Type B pancreatic cell (in vitro differentiated cells): ENCODE data around the gene NPC1L1. TPM values are rescaled to one million over a fixed set of nuclear protein-coding genes. Genes with fewer than 3 reads are reported as not detected.
"Not testable (repeated sequence)": the region's sequence is repeated elsewhere in the genome, so short reads cannot be mapped to it uniquely, and the experiment has no call there.

Experiments used
- DNase-seq: peaks from one replicate; pipeline ENCODE4 v3.0.0; 2021; ENCODE audit warnings: mixed read lengths; ENCODE audit not compliant: unreplicated experiment; ENCODE audit errors: extremely low spot score
- H3K27ac Mint-ChIP-seq: 2 replicates; pipeline ENCODE4 v1.8.0; 2021; ENCODE audit warnings: mild to moderate bottlenecking, mixed read lengths
- H3K27me3 Mint-ChIP-seq: 2 replicates; pipeline ENCODE4 v1.8.0; 2021; ENCODE audit warnings: mixed read lengths
- H3K36me3 Mint-ChIP-seq: 2 replicates; pipeline ENCODE4 v1.8.0; 2021; ENCODE audit warnings: mixed read lengths
- H3K4me1 Mint-ChIP-seq: one replicate; pipeline ENCODE4 v1.8.0; 2021; ENCODE audit warnings: mixed read lengths; ENCODE audit not compliant: unreplicated experiment
- H3K4me3 Mint-ChIP-seq: 2 replicates; pipeline ENCODE4 v1.8.0; 2021; ENCODE audit warnings: mild to moderate bottlenecking, mixed read lengths
- H3K9me3 Mint-ChIP-seq: 2 replicates; pipeline ENCODE4 v1.8.0; 2021; ENCODE audit warnings: mixed read lengths
- total RNA-seq: library from RNA; stranded (reverse); gene quantifications from 2 replicates; pipeline ENCODE4 v1.2.1, GENCODE V29; 2021; ENCODE audit warnings: low replicate concordance
- TF ChIP-seq, protein P1 (sequence below): fragments of 200-600 bp; sonication (generic); conservative IDR thresholded peaks from 2 replicates; pipeline ENCODE4 v1.5.0; 2021; ENCODE audit warnings: antibody characterized with exemption, mild to moderate bottlenecking

Gene NPC1L1
- total RNA-seq, 1 donor from 2014 or later, result 8.8 TPM

- no peak overlapping the region for H3K27ac Mint-ChIP-seq
- H3K27me3 Mint-ChIP-seq, result peaks cover 15% of the 10 kb centered on the region
- TF ChIP-seq, protein P1, sequence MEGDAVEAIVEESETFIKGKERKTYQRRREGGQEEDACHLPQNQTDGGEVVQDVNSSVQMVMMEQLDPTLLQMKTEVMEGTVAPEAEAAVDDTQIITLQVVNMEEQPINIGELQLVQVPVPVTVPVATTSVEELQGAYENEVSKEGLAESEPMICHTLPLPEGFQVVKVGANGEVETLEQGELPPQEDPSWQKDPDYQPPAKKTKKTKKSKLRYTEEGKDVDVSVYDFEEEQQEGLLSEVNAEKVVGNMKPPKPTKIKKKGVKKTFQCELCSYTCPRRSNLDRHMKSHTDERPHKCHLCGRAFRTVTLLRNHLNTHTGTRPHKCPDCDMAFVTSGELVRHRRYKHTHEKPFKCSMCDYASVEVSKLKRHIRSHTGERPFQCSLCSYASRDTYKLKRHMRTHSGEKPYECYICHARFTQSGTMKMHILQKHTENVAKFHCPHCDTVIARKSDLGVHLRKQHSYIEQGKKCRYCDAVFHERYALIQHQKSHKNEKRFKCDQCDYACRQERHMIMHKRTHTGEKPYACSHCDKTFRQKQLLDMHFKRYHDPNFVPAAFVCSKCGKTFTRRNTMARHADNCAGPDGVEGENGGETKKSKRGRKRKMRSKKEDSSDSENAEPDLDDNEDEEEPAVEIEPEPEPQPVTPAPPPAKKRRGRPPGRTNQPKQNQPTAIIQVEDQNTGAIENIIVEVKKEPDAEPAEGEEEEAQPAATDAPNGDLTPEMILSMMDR, result no peak
- peaks cover under 1% of the 10 kb centered on the region for H3K9me3 Mint-ChIP-seq
- no peaks in the 10 kb centered on the region for H3K36me3 Mint-ChIP-seq
- peak; percentile 47 for DNase-seq
- no peaks in the 10 kb centered on the region for H3K4me1 Mint-ChIP-seq
- no peak overlapping the region for H3K4me3 Mint-ChIP-seq
These were observed 29.2 kb downstream of the NPC1L1 start for GRCh38 chr7:44511863-44512468.

DNA sequence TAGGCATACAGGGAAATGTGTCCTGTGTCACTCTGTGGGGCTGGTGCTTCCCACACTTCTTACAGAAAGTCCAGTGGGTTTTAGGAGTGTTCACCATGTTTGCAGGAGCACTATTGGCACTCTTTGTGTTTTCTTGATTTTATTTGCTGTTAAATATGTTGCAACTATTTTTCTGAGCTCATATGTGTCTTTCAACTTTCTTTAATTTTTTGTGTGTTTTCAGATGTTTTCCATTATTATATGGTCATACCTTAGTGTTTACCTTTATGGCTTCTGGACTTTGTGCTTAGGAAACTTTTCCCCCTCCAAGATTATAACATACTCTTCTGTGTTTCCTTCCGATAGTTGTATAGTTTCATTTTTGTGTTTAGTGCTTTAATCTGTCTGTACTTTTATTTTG, 29.9 kb downstream of the NPC1L1 start:
- H3K27ac Mint-ChIP-seq, result no peak overlapping the region
- TF ChIP-seq, protein P1, result no peak
- peaks cover 5% of the 10 kb centered on the region for H3K9me3 Mint-ChIP-seq
- H3K27me3 Mint-ChIP-seq, result peaks cover 22% of the 10 kb centered on the region
- no peaks in the 10 kb centered on the region for H3K36me3 Mint-ChIP-seq
- H3K4me1 Mint-ChIP-seq, result no peaks in the 10 kb centered on the region
- no peak for DNase-seq
- H3K4me3 Mint-ChIP-seq, result no peak overlapping the region

DNA sequence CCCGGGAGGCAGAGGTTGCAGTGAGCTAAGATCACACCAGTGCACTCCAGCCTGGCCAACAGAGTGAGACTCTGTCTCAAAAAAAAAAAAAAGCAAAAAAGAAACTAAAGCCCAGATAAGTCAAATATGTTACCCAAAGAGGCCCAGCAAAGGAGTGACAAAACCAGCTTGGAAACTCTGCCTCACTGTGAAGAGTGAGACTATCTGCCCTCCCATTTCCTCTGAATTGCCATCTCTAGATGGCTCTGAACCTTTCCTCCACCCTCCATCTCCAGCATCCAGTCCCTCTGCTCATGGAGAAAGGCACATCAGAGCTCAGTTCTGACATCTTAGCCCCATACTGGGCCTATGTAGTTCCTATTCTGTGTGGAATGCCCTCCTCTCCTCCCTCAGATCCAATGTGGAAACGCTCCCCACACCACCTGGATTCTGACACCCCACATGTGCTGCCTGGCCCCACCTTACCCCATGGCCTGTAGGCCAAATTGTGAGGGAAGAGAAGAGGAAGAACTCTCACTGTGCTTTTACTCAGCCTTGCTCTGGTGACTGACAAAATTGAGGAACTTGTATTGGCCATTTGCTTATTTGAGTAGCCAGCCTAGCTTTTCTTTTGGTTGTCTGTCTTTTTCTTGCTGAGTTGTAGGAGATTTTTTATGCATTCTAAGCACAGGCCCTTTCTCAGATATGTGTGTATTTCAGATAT, 32.7 kb downstream of the NPC1L1 start:
- H3K36me3 Mint-ChIP-seq, result no peaks in the 10 kb centered on the region
- peaks cover 5% of the 10 kb centered on the region for H3K9me3 Mint-ChIP-seq
- DNase-seq, result no peak
- H3K27me3 Mint-ChIP-seq, result peaks cover 32% of the 10 kb centered on the region
- no peaks in the 10 kb centered on the region for H3K4me1 Mint-ChIP-seq
- TF ChIP-seq, protein P1, result no peak
- no peak overlapping the region for H3K27ac Mint-ChIP-seq
- H3K4me3 Mint-ChIP-seq, result no peak overlapping the region

DNA sequence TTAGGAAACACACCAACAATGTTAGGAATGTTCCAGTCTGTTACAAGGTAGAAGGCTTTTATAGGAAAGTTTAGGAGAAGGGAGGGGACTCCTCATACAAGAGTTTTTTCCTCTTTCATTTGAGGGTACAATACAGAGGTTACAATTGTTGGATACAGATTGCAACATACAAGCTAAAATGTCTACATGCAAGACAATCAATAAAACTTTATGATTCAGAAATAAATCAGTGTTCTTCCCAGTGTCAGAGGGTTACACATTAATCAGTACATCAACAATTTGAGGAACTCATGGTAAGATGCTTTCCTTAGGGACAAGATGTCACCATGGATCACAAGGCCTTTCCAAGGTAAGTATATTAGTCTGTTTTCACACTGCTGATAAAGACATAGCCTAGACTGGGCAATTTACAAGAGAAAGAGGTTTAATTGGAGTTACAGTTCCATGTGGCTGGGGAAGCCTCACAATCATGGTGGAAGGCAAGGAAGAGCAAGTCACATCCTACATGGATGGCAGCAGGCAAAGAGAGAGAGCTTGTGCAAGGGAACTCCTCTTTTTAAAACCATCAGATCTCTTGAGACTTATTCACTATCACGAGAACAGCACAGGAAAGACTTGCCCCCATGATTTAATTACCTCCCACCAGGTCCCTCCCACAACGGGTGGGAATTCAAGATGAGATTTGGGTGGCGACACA, 34.4 kb downstream of the NPC1L1 start:
- H3K27me3 Mint-ChIP-seq, result peaks cover 47% of the 10 kb centered on the region
- H3K27ac Mint-ChIP-seq, H3K4me1 Mint-ChIP-seq, H3K36me3 Mint-ChIP-seq, DNase-seq, H3K4me3 Mint-ChIP-seq, H3K9me3 Mint-ChIP-seq: not testable (repeated sequence)

DNA sequence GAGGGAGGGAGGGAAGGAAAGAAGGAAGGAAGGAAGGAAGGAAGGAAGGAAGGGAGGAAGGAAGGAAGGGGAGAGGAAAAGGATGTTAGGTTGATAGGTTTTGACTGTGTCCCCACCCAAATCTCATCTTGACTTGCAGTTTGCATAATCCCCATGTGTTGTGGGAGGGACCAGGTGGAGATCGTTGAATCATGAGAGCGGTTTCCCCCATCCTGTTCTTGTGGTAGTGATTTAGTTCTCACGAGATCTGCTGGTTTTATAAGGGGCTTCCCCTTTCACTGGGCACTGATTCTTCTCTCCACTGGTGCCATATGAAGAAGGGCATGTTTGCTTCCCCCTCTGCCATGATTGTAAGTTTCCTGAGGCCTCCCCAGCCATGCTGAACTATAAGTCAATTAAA, 35.5 kb downstream of the NPC1L1 start:
- no peaks in the 10 kb centered on the region for H3K4me1 Mint-ChIP-seq
- H3K9me3 Mint-ChIP-seq, result peaks cover 5% of the 10 kb centered on the region
- H3K27ac Mint-ChIP-seq, result no peak overlapping the region
- no peaks in the 10 kb centered on the region for H3K36me3 Mint-ChIP-seq
- TF ChIP-seq, protein P1, result no peak
- no peak for DNase-seq
- H3K4me3 Mint-ChIP-seq, result no peak overlapping the region
- peaks cover 44% of the 10 kb centered on the region for H3K27me3 Mint-ChIP-seq
